BLaER1 treated with 17β-estradiol and CSF1 and Interleukin-3, amounts not matched to agents 10 nM and 100 nM (cell line): ENCODE data around the gene RADIL.

Source experiments
- H3K27ac ChIP-seq, 11 experiments: shearing (Covaris generic); formaldehyde crosslinking; 2 replicates each; pipeline ENCODE4 v1.8.1; 2022
- H3K27me3 ChIP-seq, 11 experiments: shearing (Covaris generic); formaldehyde crosslinking; 2 replicates each; pipeline ENCODE4 v1.8.1; 2022
- H3K36me3 ChIP-seq, 11 experiments: shearing (Covaris generic); formaldehyde crosslinking; 2 replicates each; pipeline ENCODE4 v1.8.1; 2022
- H3K4me1 ChIP-seq, 10 experiments: shearing (Covaris generic); formaldehyde crosslinking; 2 replicates each; pipeline ENCODE4 v1.8.1; 2022
- H3K4me2 ChIP-seq, 11 experiments: shearing (Covaris generic); formaldehyde crosslinking; 2 replicates each; pipeline ENCODE4 v1.8.1; 2022
- H3K4me3 ChIP-seq, 10 experiments: shearing (Covaris generic); formaldehyde crosslinking; 2 replicates each; pipeline ENCODE4 v1.8.1; 2022
- H3K9ac ChIP-seq, 11 experiments: shearing (Covaris generic); formaldehyde crosslinking; 2 replicates each; pipeline ENCODE4 v1.8.1; 2022
- H3K9me3 ChIP-seq, 11 experiments: shearing (Covaris generic); formaldehyde crosslinking; replicated peaks in 1 of 11; 2 replicates each; pipeline ENCODE4 v1.8.1; 2022
- H4K20me1 ChIP-seq, 11 experiments: shearing (Covaris generic); formaldehyde crosslinking; 2 replicates each; pipeline ENCODE4 v1.8.1; 2022
- Cebpa-rat ChIP-seq, 11 experiments: shearing (Covaris generic); IDR thresholded peaks; 2 replicates each; pipeline ENCODE4 v1.8.1; 2022

The RADIL gene

DNA sequence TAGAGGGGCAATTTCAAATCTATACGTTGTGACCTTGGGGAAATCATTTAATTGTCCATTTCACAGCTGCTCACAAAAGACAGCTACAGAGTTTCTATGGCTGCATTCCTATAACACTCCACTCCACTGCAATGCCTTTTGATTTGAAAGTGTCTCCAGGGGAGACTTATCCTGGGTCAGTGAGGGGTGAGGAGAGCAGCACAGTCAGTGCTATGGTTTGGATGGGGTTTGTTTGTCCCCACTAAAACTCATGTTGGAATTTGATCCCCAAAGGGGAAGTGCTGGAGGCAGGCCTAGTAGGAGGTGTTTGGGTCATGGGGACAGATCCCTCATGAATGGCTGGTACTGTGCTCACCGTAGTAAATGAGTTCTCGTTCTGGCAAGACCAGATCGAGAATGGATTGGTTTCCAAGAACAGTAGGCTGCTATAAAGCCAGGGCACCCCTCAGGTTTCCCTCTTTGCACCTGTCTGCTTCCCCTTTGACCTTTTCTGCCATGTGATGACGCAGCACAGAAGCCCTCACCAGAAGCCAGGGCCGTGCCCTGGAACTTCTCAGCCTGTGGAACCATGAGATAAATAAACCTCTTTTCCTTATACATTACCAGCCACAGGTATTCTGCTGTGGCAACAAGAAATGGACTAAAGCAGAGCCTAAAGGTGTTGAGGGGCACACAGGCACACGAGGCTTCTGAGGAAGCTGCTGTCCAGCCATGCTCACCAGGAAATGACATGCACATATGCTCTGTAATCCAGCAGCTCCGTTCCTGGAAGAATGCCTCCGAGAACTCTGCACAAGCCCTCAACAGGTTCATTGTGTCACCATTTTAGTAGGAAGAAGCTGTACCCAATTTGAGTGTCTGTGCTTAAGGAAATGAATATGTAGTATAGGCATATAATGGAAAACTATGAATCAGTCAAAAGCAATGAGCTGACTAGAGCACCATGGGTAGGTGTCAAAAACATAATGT lies 16.7 kb downstream of the RADIL start:
- Histone ChIP-seq H3K4me2 (no peak overlapping the region), H3K27ac (no peak overlapping the region), H4K20me1 (peaks cover 0 to 12% (median 0%) of the 10 kb centered on the region in 11 experiments; a peak in 5 of 22 replicates), H3K9me3 (peaks cover 24 to 51% (median 43%) of the 10 kb centered on the region in 11 experiments), H3K27me3 (peaks cover 0 to 20% (median 9%) of the 10 kb centered on the region in 11 experiments; a peak in 13 of 22 replicates), H3K4me1 (peaks cover 9 to 32% (median 28%) of the 10 kb centered on the region in 10 experiments), H3K9ac (no peak overlapping the region), H3K4me3 (no peak overlapping the region), H3K36me3 (peaks cover 0 to 27% (median 9%) of the 10 kb centered on the region in 11 experiments; a peak in 12 of 22 replicates)
- TF ChIP-seq Cebpa-rat (IDR thresholded peaks at IDR 0.05), result no peak

DNA sequence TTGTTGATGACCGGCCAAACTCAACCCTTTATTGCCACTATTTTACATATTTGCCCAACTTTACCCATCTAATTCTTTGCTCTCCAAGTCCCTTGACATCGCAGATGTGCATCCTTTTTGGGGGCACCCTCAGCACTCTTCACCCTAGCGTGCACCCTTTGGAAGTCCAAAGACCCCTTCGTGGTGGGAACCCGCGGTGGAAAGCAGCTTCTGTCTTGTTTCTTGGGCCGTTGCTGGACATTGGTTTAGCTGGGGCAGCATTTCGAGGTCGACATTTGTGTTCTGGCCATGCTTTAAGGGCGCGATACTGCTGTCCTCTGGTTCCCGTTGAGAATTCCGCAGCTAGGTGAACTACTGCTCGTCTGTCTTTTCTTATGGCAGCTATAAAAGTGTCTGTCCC lies 21.4 kb downstream of the RADIL start:
- TF ChIP-seq Cebpa-rat (IDR thresholded peaks at IDR 0.05), result no peak
- Histone ChIP-seq H3K27me3 (no peaks in the 10 kb centered on the region), H3K4me3 (no peak overlapping the region), H3K9ac (no peak overlapping the region), H3K36me3 (peaks cover 0 to 26% (median 11%) of the 10 kb centered on the region in 11 experiments; a peak in 12 of 22 replicates), H3K4me2 (no peak overlapping the region), H3K27ac (no peak overlapping the region), H4K20me1 (no peaks in the 10 kb centered on the region), H3K9me3 (peaks cover 30 to 45% (median 39%) of the 10 kb centered on the region in 11 experiments), H3K4me1 (peaks cover 0 to 6% (median 0%) of the 10 kb centered on the region in 10 experiments; a peak in 1 of 20 replicates)

DNA sequence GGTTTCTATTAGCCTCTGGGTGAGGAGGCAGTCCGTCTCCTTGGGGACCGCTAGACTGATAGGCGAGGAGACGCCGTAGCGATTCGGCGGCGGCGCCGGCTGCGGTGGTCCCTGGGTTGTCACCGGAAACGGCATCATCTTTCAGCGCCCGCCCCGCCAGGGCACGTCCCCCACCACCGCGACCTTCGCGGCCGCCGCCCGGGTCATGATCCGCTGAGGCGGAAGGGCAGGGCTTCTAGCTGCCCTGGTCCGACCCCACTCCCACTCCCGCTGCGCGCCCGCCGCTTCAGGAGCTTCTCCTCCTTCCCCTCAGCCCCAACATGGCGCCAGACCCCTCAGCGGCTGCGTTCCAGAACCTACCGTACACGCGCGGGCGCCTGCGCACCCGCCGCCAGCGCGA lies 21.8 kb downstream of the RADIL start, which contains the start of gene PAPOLB:
PAPOLB (minus strand) TSS at position 358 of the 400 bp plus-strand sequence; CDS start at position 138, 220 bp downstream.
- Histone ChIP-seq H3K9me3 (peaks cover 30 to 45% (median 36%) of the 10 kb centered on the region in 11 experiments), H4K20me1 (no peaks in the 10 kb centered on the region), H3K9ac (no peak within 1 kb of the TSS), H3K27ac (no peak within 1 kb of the TSS), H3K4me3 (no peak within 1 kb of the TSS), H3K36me3 (peaks cover 0 to 22% (median 11%) of the 10 kb centered on the region in 11 experiments; a peak in 11 of 22 replicates), H3K4me1 (peaks cover 0 to 7% (median 0%) of the 10 kb centered on the region in 10 experiments; a peak in 1 of 20 replicates), H3K4me2 (no peak within 1 kb of the TSS), H3K27me3 (no peaks in the 10 kb centered on the region)
- TF ChIP-seq Cebpa-rat (IDR thresholded peaks at IDR 0.05), result no peak

DNA sequence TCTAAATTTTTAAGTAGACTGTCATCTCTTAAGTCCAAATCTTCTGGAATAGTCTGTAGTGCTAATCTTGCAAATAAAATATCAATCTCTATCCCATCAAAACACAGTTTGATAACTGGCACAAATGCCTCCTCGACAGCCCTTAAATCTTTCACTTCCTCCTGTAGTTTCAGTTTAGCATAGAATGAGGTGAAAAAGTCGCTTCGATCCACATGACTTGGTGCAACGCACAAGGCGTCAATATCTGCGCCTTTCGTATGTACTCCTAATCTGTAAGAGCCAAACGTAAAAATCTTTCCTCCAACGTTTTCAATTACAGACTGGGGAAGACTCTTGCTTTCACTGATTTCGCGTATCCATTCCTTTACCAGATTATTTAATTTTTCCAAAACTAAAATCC lies 22.3 kb downstream of the RADIL start:
- Histone ChIP-seq H3K4me3 (no peak overlapping the region), H3K27ac (no peak overlapping the region), H3K4me2 (no peak overlapping the region), H3K9ac (no peak overlapping the region), H4K20me1 (no peaks in the 10 kb centered on the region), H3K27me3 (no peaks in the 10 kb centered on the region), H3K9me3 (peaks cover 30 to 47% (median 35%) of the 10 kb centered on the region in 11 experiments), H3K4me1 (peaks cover 0 to 7% (median 0%) of the 10 kb centered on the region in 10 experiments; a peak in 1 of 20 replicates), H3K36me3 (peaks cover 0 to 22% (median 11%) of the 10 kb centered on the region in 11 experiments; a peak in 11 of 22 replicates)
- TF ChIP-seq Cebpa-rat (IDR thresholded peaks at IDR 0.05), result no peak

DNA sequence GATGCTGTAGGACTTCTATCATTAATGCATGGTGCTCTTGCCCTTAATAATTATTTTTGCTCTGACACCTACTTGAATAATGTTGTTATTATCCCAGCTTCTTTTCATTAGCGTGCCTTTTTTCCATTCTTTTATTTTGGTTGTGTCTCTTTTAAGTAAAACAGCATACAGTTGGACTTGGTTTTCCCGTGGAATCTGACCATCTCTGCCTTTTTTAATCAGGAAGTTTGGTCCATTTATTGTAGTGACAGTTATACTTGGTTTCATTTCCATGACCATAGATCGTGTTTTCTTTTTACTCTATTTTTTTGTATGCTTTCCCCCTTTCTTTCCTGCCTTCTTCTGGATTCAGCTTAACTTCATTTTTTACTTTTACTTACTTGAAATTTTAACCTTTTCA lies 26.3 kb downstream of the RADIL start:
- H3K9me3 ChIP-seq, result peaks cover 12 to 28% (median 23%) of the 10 kb centered on the region in 11 experiments
- H3K9ac ChIP-seq, result no peak overlapping the region

DNA sequence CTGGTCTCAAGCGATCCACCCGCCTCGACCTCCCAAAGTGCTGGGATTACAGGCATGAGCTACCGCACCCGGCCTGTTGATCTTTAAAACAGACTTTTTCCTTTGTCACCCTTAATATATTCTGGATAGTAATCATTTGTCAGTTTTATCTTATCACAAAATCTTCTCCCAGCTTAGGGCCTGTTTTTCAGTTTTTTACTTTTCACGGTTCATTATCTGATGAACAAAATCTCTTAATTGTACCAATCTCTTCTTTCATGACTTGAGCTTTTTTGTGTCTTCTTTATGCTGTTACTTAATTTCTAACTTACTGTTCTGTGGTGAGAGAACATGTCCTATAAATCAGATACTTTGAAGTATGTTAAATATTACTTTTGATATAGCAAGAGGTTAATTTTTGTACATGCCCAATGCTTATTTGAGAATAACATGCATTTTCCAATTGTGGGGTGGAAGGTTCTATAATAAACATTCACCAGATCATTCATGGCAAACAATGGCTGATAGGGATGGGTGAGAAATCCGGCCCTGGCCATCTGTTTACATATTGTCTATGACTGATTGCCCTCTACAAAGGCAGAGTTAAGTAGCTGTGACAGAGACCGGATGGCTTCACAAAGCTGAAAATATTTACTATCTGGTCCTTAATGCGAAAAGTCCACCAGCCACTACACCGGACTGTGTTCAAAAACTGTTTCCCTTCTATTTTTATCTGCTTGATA lies 27.0 kb downstream of the RADIL start:
- TF ChIP-seq Cebpa-rat (IDR thresholded peaks at IDR 0.05), result no peak
- H3K4me2 ChIP-seq, result no peak overlapping the region

More for the DNA sequence above, 26.3 kb downstream of the RADIL start:
- no peaks in the 10 kb centered on the region for H3K27me3 ChIP-seq
- TF ChIP-seq Cebpa-rat (IDR thresholded peaks at IDR 0.05), result no peak
- H3K4me1 ChIP-seq, result peaks cover 3 to 11% (median 7%) of the 10 kb centered on the region in 10 experiments; a peak in 15 of 20 replicates
- peak overlapping the region in 1 of 11 experiments; percentile 12; a peak in 1 of 22 replicates for H3K4me2 ChIP-seq
- no peak overlapping the region for H3K4me3 ChIP-seq
- no peaks in the 10 kb centered on the region for H4K20me1 ChIP-seq
- H3K36me3 ChIP-seq, result peaks cover 0 to 8% (median 6%) of the 10 kb centered on the region in 11 experiments; a peak in 7 of 22 replicates
- H3K27ac ChIP-seq, result no peak overlapping the region

DNA sequence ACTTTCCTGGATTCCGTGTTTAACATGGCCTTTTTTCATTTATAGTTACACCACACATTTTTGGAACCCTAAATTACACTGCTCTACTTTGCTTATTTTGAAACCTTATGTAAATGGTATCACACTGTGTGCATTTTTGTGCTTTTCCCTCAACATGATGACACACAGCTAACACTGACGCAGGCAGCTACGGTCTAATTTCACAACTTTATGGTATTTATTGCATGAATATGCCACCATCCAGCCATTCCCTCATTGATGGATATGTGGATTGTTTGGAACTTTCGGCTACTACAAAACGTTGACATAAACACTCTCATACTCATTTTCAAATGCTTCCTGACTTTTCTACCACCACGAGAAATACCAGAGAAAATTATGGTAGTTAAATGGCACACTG lies 28.6 kb downstream of the RADIL start:
- H3K27me3 ChIP-seq, result no peaks in the 10 kb centered on the region

More for the DNA sequence above, 27.0 kb downstream of the RADIL start:
- Histone ChIP-seq H3K36me3 (peaks cover 0 to 5% (median 0%) of the 10 kb centered on the region in 11 experiments; a peak in 5 of 22 replicates), H3K27me3 (no peaks in the 10 kb centered on the region), H3K4me1 (peaks cover 7 to 18% (median 14%) of the 10 kb centered on the region in 10 experiments; a peak in 15 of 20 replicates), H3K9me3 (peaks cover 6 to 28% (median 20%) of the 10 kb centered on the region in 11 experiments; a peak in 20 of 22 replicates), H4K20me1 (no peaks in the 10 kb centered on the region), H3K27ac (no peak overlapping the region), H3K4me3 (no peak overlapping the region), H3K9ac (no peak overlapping the region)

More for the DNA sequence above, 28.6 kb downstream of the RADIL start:
- Histone ChIP-seq H3K4me3 (no peak overlapping the region), H3K4me1 (peaks cover 7 to 28% (median 16%) of the 10 kb centered on the region in 10 experiments; a peak in 15 of 20 replicates), H3K9ac (no peak overlapping the region), H3K27ac (no peak overlapping the region), H3K9me3 (peaks cover 13 to 33% (median 28%) of the 10 kb centered on the region in 11 experiments; a peak in 20 of 22 replicates), H4K20me1 (no peaks in the 10 kb centered on the region), H3K4me2 (no peak overlapping the region), H3K36me3 (peaks cover 0 to 13% (median 0%) of the 10 kb centered on the region in 11 experiments; a peak in 5 of 22 replicates)
- no peak for TF ChIP-seq Cebpa-rat (IDR thresholded peaks at IDR 0.05)
